Measurements from ENCODE around the gene RAB11A.

- TF ChIP-seq KAT2B (IDR thresholded peaks at IDR 0.05; ENCODE audit: low read depth, low read length) (no peak), SPI1 (IDR thresholded peaks at IDR 0.05; ENCODE audit: borderline replicate concordance, low read depth, low read length) (no peak), MYC (IDR thresholded peaks at IDR 0.05; ENCODE audit: low read depth, low read length) (no peak), MYC (CRISPR knock-in tag; IDR thresholded peaks at IDR 0.05; ENCODE audit: borderline replicate concordance, low read depth) (no peak), TAF15 (IDR thresholded peaks at IDR 0.05; ENCODE audit: low read depth, low read length) (no peak), TAF1 (IDR thresholded peaks at IDR 0.05; ENCODE audit: control insufficient read depth, extremely low read depth, insufficient read depth, low read length, severe bottlenecking) (no peak), ZBTB7A (IDR thresholded peaks at IDR 0.05; ENCODE audit: borderline replicate concordance, control insufficient read depth, low read depth, low read length) (no peak), MAZ (CRISPR knock-in tag; conservative IDR thresholded peaks at IDR 0.05 in 1 of 2, IDR thresholded peaks at IDR 0.05 in 1 of 2) (no peak), ELF4 (CRISPR knock-in tag; IDR thresholded peaks at IDR 0.05) (no peak), FOXA1 (IDR thresholded peaks at IDR 0.05; ENCODE audit: borderline replicate concordance) (no peak), SLC30A9 (CRISPR knock-in tag; IDR thresholded peaks at IDR 0.05) (no peak), PRDM10 (IDR thresholded peaks at IDR 0.05; ENCODE audit: partially characterized antibody) (no peak), CEBPB (tag; IDR thresholded peaks at IDR 0.05) (no peak), CBX3 (IDR thresholded peaks at IDR 0.05; ENCODE audit: borderline replicate concordance in 1 of 2, low read length in 2 of 2) (no peak)
Measured at GRCh38 chr15:65829130-65829764, 40.0 kb upstream of the RAB11A start.

All from K562 (cell line).